ENCODE results near the gene CDPF1.

Gene CDPF1

GRCh38 chr22:46250035-46250782 is at the start of gene CDPF1:
Gene CDPF1 (minus strand): TSS chr22:46250293. CDS start chr22:46248284, 2,009 bp downstream.
- peak; percentile 85 for DNase-seq

- no peak for DNase-seq
Measured at GRCh38 chr22:46299101-46299500, 49.0 kb upstream of the CDPF1 start.

- peak; percentile 29 for DNase-seq
Measured at GRCh38 chr22:46297151-46297812, 47.2 kb upstream of the CDPF1 start.

GRCh38 chr22:46296257-46297150 is 46.4 kb upstream of the CDPF1 start, which contains the start of gene GTSE1:
Gene GTSE1 (plus strand): TSS chr22:46296870. CDS start chr22:46297401, 531 bp downstream.
- DNase-seq = peak; percentile 93

- DNase-seq = no peak
Measured at GRCh38 chr22:46295277-46295971, 45.3 kb upstream of the CDPF1 start.

GRCh38 chr22:46294784-46295183 is 44.7 kb upstream of the CDPF1 start:
- DNase-seq = no peak

GRCh38 chr22:46293577-46294260 is 43.6 kb upstream of the CDPF1 start:
- DNase-seq = no peak

GRCh38 chr22:46292732-46293131 is 42.6 kb upstream of the CDPF1 start:
- no peak for DNase-seq

- DNase-seq = no peak
Measured at GRCh38 chr22:46292173-46292572, 42.1 kb upstream of the CDPF1 start.

- DNase-seq = peak; percentile 89
Measured at GRCh38 chr22:46290843-46291785, 41.0 kb upstream of the CDPF1 start.

- DNase-seq = peak; percentile 29
Measured at GRCh38 chr22:46290121-46290842, 40.2 kb upstream of the CDPF1 start.

- no peak for DNase-seq
Measured at GRCh38 chr22:46289244-46289891, 39.3 kb upstream of the CDPF1 start.

GRCh38 chr22:46288846-46289243 is 38.8 kb upstream of the CDPF1 start:
- no peak for DNase-seq

GRCh38 chr22:46287873-46288751 is 38.0 kb upstream of the CDPF1 start:
- no peak for DNase-seq

- no peak for DNase-seq
Measured at GRCh38 chr22:46286941-46287872, 37.1 kb upstream of the CDPF1 start.

- DNase-seq = no peak
Measured at GRCh38 chr22:46286006-46286405, 35.9 kb upstream of the CDPF1 start.

Data from NCI-H345 (cell line).